ENCODE data around the gene MTA3.

MTA3 gene

DNA sequence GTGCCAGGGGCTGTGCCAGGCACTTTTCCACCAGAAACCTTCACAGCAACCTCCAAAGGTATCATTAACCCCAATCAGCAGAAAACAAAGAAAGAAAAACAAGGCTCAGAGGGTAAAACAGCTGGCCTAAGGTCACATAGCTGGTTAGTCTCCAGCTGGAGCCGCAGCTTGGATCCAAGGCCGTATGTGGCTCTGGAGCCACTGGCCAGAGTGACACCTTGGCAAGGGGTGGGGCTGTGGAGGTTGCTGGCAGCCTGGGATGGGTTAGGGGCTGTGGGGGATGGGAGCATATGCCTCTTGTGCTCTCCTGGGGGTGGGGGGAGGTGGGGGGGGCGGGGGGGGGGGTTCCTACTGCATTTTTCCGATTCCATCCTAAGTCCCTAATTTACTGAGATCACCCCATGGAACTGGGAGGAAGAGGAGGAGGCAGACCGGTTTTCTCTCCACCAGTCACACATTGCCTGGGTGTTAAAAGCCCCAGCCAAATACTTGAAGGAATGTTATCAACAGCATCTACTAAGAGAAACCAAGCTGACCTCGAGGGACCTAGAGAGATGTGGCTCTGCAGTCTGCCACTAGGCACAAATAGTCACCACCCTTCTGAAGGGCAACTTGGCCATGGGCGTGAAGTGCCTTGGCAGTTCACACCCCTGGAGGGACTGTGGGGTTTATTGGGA is 215.9 kb downstream of the MTA3 start:
- DNase-seq (ENCODE audit: low spot score): no peak
- TF ChIP-seq CTCF (IDR thresholded peaks at IDR 0.05; ENCODE audit: borderline replicate concordance, control extremely low read depth, extremely low read depth, insufficient read depth, missing control alignments): no peak
- in situ Hi-C loops (cut with MboI; ENCODE audit: low sequenced_read_pairs, unreplicated experiment): no loop called here

DNA sequence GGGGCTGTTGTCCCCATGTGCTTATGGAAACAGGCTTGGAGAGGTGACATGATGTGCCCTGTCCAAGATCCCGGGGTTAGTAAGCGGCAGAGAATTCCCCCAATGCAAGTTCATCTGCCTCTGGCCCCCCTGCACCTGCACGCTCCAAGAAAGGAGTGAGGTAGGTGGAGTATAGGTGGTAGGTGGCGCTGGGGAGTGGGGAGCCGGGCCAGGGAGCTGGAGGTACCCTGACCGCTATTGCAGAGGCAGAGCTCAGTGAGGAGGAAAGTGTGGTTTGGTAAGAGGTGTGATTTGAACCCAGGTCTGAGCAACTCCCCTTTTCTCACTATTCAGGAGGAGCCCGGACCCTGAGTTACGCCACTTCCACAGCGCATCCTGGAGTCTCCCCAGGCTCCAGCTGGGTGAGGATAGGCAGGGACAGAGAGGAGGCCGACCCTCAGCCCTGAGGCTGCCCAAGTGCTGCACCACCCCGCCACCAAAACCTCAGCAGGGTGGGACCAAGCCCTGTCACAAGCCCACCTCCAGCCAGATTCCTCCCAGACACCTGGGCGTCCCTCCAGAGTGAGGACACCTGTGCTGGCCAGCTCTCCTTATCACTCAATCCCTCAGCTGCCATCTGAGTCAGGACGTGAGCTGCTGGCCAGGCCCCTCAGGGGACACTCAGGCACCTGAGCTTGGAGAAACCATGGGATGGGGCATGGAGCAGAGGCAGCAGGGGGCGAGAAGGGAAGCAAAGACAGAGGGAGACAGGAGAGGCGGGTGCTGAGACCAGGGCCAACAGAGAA is 218.3 kb downstream of the MTA3 start:
- no peak for TF ChIP-seq CTCF (IDR thresholded peaks at IDR 0.05; ENCODE audit: borderline replicate concordance, control extremely low read depth, extremely low read depth, insufficient read depth, missing control alignments)
- DNase-seq (ENCODE audit: low spot score): no peak
- in situ Hi-C loops (cut with MboI; ENCODE audit: low sequenced_read_pairs, unreplicated experiment): no loop called here

DNA sequence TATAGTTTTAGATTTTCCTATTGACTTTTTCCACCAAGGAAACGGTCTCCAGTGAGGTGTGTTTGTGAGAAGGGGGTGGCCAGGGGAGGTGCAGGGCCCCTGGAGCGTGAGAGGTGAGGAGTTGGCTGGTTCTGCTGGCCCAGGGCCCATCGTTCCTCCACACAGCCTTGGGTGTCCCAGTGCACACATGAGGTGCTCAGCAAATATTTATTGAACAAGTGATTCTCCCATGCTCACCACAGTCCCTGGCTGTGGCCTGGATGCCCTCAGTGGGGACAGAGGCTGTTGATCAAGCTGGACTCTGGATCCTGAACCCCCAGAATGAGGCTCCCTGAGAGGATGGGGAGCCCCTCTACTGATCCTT is 219.0 kb downstream of the MTA3 start:
- in situ Hi-C loops (cut with MboI; ENCODE audit: low sequenced_read_pairs, unreplicated experiment): no loop called here
- no peak for DNase-seq (ENCODE audit: low spot score)
- TF ChIP-seq CTCF (IDR thresholded peaks at IDR 0.05; ENCODE audit: borderline replicate concordance, control extremely low read depth, extremely low read depth, insufficient read depth, missing control alignments): no peak

DNA sequence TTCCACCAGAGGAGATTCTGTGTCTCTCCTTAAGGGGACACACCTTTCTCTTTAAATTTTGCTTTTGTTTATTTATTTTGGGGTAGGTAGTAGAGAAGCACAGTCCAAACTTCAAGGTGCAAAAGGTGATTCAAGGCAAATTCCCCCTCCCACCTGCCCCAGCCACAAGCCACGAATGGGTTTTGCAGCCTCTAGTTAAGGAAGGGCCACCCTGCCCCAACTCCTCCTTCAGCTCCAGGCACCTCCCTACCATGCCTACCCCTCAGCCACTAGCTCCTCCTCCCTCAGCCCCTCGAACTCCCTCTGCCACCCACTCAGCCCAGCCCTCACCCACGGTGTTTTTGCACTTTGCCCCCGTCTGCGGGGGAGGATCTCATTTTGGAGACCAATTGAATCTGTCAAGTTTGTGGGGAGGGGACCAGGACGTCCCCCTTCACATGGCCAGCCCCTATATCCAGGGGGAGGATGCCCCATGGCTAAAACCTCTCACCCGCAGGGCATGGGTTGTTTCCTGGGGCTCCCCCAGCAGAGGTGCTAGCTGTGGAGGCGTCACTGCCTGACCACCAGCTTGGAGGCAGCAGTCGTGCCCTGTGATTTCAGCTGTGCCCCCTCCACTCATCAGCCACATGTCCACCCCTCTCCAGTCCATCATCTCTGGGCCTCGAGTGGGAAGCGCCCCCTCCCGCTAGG is 219.5 kb downstream of the MTA3 start:
- no peak for TF ChIP-seq CTCF (IDR thresholded peaks at IDR 0.05; ENCODE audit: borderline replicate concordance, control extremely low read depth, extremely low read depth, insufficient read depth, missing control alignments)
- no peak for DNase-seq (ENCODE audit: low spot score)
- in situ Hi-C loops (cut with MboI; ENCODE audit: low sequenced_read_pairs, unreplicated experiment): no loop called here

GRCh38 chr2:42788478-42788793 is 220.0 kb downstream of the MTA3 start:
- DNase-seq (ENCODE audit: low spot score): no peak
- no peak for TF ChIP-seq CTCF (IDR thresholded peaks at IDR 0.05; ENCODE audit: borderline replicate concordance, control extremely low read depth, extremely low read depth, insufficient read depth, missing control alignments)
- in situ Hi-C loops (cut with MboI; ENCODE audit: low sequenced_read_pairs, unreplicated experiment): no loop called here

DNA sequence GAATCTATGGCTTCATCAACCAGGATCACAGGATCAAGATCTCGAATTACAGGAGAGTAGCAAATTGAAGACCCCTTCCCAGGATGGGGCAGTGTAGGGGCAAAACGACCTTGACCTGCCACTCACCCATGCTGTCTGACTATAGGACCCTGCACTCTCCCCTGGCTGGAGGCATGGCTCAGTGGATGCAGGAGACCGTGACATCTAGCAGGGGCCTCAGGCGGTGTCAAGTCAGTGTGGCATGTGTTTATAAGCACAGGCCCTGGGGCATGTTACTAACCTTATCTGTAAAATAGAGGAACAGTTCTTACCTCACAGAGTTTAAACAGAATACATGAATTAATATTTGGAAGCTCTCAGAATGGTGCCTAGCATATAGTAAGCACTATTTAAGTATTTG is 220.4 kb downstream of the MTA3 start:
- DNase-seq (ENCODE audit: low spot score): no peak
- in situ Hi-C loops (cut with MboI; ENCODE audit: low sequenced_read_pairs, unreplicated experiment): no loop called here
- TF ChIP-seq CTCF (IDR thresholded peaks at IDR 0.05; ENCODE audit: borderline replicate concordance, control extremely low read depth, extremely low read depth, insufficient read depth, missing control alignments): no peak

Measured in GM13976 (cell line).